HepG2 (cell line): ENCODE data around the gene HTR1D. TPM values are rescaled to one million over a fixed set of nuclear protein-coding genes. Genes with fewer than 3 reads are reported as not detected.

Experiments
- FOXK2 ChIP-seq: fragments of 450-650 bp; IDR thresholded peaks from 2 replicates; pipeline ENCODE4 v1.6.1; 2016
- HNF4G ChIP-seq, 2 experiments: sonication (generic) in 1 of 2; formaldehyde crosslinking in 1 of 2; IDR thresholded peaks; 2 replicates each; pipeline versions ENCODE4 v1.4.0 to v1.6.1; 2011 to 2020; ENCODE audit warnings: borderline replicate concordance in 2 of 2, low read depth in 2 of 2, mild to moderate bottlenecking in 2 of 2, low read length in 1 of 2, missing genetic modification reagents in 1 of 2, moderate library complexity in 1 of 2
- HNRNPUL1 ChIP-seq: fragments of 200-400 bp; formaldehyde crosslinking; IDR thresholded peaks from 2 replicates; pipeline ENCODE4 v1.6.1; 2017; ENCODE audit warnings: low read depth, mild to moderate bottlenecking, low read length, moderate library complexity
- MYC ChIP-seq: sonication (generic); formaldehyde crosslinking; IDR thresholded peaks from 2 replicates; pipeline ENCODE4 v1.9.0; 2021; ENCODE audit warnings: missing genetic modification reagents, borderline replicate concordance
- NFKBIZ ChIP-seq: IDR thresholded peaks from 2 replicates; pipeline ENCODE4 v1.6.1; 2018; ENCODE audit warnings: missing genetic modification reagents, missing compliant biosample characterization
- REL ChIP-seq: sonication (generic); formaldehyde crosslinking; conservative IDR thresholded peaks from 2 replicates; pipeline ENCODE4 v1.8.0; 2022; ENCODE audit warnings: mild to moderate bottlenecking, missing genetic modification reagents, moderate library complexity
- SIX4 ChIP-seq: sonication (generic); formaldehyde crosslinking; IDR thresholded peaks from 2 replicates; pipeline ENCODE4 v1.4.0; 2020; ENCODE audit warnings: missing genetic modification reagents
- SP2 ChIP-seq: sonication (generic); formaldehyde crosslinking; IDR thresholded peaks from 2 replicates; pipeline ENCODE4 v1.5.1; 2020; ENCODE audit warnings: mild to moderate bottlenecking, missing genetic modification reagents
- SRSF1 ChIP-seq: fragments of 200-400 bp; formaldehyde crosslinking; optimal IDR thresholded peaks from 2 replicates; pipeline ENCODE3; 2017; ENCODE audit warnings: mild to moderate bottlenecking, low read depth, low read length, moderate library complexity
- THAP11 ChIP-seq: IDR thresholded peaks from 2 replicates; pipeline ENCODE4 v1.6.1; 2016; ENCODE audit warnings: missing biosample characterization, missing genetic modification reagents
- ZEB1 ChIP-seq: IDR thresholded peaks from 2 replicates; pipeline ENCODE4 v1.6.1; 2012; ENCODE audit warnings: mild to moderate bottlenecking, low read depth, inconsistent platforms; ENCODE audit not compliant: insufficient replicate concordance
- ZNF326 ChIP-seq: sonication (generic); formaldehyde crosslinking; IDR thresholded peaks from 2 replicates; pipeline ENCODE4 v1.4.0; 2020; ENCODE audit warnings: missing genetic modification reagents, borderline replicate concordance
- ZNF335 ChIP-seq: sonication (generic); formaldehyde crosslinking; IDR thresholded peaks from 2 replicates; pipeline ENCODE4 v1.4.0; 2020; ENCODE audit warnings: missing genetic modification reagents
- ZNF446 ChIP-seq: sonication (generic); formaldehyde crosslinking; IDR thresholded peaks from 2 replicates; pipeline ENCODE4 v1.5.0; 2020; ENCODE audit warnings: mild to moderate bottlenecking, missing genetic modification reagents
- ZNF501 ChIP-seq: sonication (generic); formaldehyde crosslinking; IDR thresholded peaks from 2 replicates; pipeline ENCODE4 v1.5.1; 2020; ENCODE audit warnings: mild to moderate bottlenecking, moderate library complexity, missing genetic modification reagents
- ZNF614 ChIP-seq: IDR thresholded peaks from 2 replicates; pipeline ENCODE4 v1.6.1; 2018; ENCODE audit warnings: missing biosample characterization, missing genetic modification reagents, inconsistent platforms, borderline replicate concordance
- ZSCAN12 ChIP-seq: sonication (generic); formaldehyde crosslinking; IDR thresholded peaks from 2 replicates; pipeline ENCODE4 v1.9.0; 2021; ENCODE audit warnings: mild to moderate bottlenecking, missing genetic modification reagents
- polyA plus RNA-seq, 8 experiments: library from polyadenylated mRNA; depleted of rRNA in 3 of 8; stranded (reverse) in 7 of 8; unstranded in 1 of 8; fragments of >200 nt; fragmentation: Illumina TruSeq in 4 of 8; extraction: Trizol in 4 of 8; gene quantifications; 2 replicates each; pipeline versions ENCODE4 v1.2.1 to v1.2.3, GENCODE V29; 2011 to 2016; ENCODE audit warnings: low read depth in 4 of 8, missing spikeins in 1 of 8, mixed read lengths in 1 of 8; ENCODE audit not compliant: insufficient read depth in 1 of 8
- total RNA-seq, 5 experiments: library from RNA; depleted of rRNA; stranded (reverse); fragments of >200 nt; fragmentation: Illumina TruSeq; extraction: Trizol; gene quantifications; 2 replicates each; pipeline ENCODE4 v1.2.3, GENCODE V29; 2016; ENCODE audit warnings: low read depth in 1 of 5
- TF ChIP-seq, protein P1 (sequence below): sonication (generic); formaldehyde crosslinking; IDR thresholded peaks from 2 replicates; pipeline ENCODE4 v1.4.0; 2020; ENCODE audit warnings: mild to moderate bottlenecking, missing genetic modification reagents
- TF ChIP-seq, protein P2 (sequence below): sonication (generic); formaldehyde crosslinking; IDR thresholded peaks from 2 replicates; pipeline ENCODE4 v1.8.1; 2023; ENCODE audit warnings: mild to moderate bottlenecking, missing genetic modification reagents
- TF ChIP-seq, protein P3 (sequence below): sonication (generic); formaldehyde crosslinking; IDR thresholded peaks from 2 replicates; pipeline ENCODE4 v1.8.0; 2022; ENCODE audit warnings: missing genetic modification reagents, low read depth, mild to moderate bottlenecking, borderline replicate concordance
- TF ChIP-seq, protein P4 (sequence below): sonication (generic); formaldehyde crosslinking; IDR thresholded peaks from 2 replicates; pipeline ENCODE4 v1.5.1; 2020; ENCODE audit warnings: mild to moderate bottlenecking, missing genetic modification reagents
- TF ChIP-seq, protein P5 (sequence below): sonication (generic); formaldehyde crosslinking; IDR thresholded peaks from 2 replicates; pipeline ENCODE4 v1.5.0; 2020; ENCODE audit warnings: missing genetic modification reagents

The HTR1D gene
- total and polyA plus RNA-seq, 2 of the 13 experiments (the other 11 are each of a cell fraction or from before 2014, with no cell fraction given): 0.04 to 0.07 TPM

DNA sequence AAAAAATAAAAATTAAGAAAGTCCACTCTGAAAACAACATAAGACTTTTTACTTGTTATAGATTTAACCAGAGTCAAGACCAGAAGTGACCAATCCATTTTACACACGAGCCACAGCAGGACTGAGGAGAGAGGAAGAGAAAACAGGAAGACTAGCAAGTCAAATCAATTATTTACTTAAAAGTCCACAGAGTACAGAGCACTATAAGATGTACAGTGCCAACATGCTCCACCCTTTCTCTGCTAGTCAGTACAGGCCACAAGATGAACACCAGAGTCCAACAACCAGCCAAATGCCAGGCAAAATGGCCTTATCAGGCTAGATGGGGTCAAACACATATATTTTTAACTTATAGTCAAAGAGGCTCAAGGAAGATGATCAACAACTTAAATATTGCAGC is 68.2 kb downstream of the HTR1D start (continued):
- TF ChIP-seq, protein P1, sequence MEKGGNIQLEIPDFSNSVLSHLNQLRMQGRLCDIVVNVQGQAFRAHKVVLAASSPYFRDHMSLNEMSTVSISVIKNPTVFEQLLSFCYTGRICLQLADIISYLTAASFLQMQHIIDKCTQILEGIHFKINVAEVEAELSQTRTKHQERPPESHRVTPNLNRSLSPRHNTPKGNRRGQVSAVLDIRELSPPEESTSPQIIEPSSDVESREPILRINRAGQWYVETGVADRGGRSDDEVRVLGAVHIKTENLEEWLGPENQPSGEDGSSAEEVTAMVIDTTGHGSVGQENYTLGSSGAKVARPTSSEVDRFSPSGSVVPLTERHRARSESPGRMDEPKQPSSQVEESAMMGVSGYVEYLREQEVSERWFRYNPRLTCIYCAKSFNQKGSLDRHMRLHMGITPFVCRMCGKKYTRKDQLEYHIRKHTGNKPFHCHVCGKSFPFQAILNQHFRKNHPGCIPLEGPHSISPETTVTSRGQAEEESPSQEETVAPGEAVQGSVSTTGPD (CRISPR knock-in tag): no peak
- TF ChIP-seq, protein P2, sequence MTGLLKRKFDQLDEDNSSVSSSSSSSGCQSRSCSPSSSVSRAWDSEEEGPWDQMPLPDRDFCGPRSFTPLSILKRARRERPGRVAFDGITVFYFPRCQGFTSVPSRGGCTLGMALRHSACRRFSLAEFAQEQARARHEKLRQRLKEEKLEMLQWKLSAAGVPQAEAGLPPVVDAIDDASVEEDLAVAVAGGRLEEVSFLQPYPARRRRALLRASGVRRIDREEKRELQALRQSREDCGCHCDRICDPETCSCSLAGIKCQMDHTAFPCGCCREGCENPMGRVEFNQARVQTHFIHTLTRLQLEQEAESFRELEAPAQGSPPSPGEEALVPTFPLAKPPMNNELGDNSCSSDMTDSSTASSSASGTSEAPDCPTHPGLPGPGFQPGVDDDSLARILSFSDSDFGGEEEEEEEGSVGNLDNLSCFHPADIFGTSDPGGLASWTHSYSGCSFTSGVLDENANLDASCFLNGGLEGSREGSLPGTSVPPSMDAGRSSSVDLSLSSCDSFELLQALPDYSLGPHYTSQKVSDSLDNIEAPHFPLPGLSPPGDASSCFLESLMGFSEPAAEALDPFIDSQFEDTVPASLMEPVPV: no peak
- no peak for TF ChIP-seq SRSF1
- TF ChIP-seq ZNF501: no peak
- no peak for TF ChIP-seq MYC (CRISPR knock-in tag)
- TF ChIP-seq, protein P3, sequence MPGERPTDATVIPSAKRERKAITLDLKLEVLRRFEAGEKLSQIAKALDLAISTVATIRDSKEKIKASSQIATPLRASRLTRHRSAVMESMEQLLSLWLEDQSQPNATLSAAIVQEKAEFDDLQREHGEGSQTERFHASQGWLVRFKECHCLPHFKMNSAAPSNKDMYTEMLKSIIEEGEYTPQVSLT: no peak
- TF ChIP-seq, protein P4, sequence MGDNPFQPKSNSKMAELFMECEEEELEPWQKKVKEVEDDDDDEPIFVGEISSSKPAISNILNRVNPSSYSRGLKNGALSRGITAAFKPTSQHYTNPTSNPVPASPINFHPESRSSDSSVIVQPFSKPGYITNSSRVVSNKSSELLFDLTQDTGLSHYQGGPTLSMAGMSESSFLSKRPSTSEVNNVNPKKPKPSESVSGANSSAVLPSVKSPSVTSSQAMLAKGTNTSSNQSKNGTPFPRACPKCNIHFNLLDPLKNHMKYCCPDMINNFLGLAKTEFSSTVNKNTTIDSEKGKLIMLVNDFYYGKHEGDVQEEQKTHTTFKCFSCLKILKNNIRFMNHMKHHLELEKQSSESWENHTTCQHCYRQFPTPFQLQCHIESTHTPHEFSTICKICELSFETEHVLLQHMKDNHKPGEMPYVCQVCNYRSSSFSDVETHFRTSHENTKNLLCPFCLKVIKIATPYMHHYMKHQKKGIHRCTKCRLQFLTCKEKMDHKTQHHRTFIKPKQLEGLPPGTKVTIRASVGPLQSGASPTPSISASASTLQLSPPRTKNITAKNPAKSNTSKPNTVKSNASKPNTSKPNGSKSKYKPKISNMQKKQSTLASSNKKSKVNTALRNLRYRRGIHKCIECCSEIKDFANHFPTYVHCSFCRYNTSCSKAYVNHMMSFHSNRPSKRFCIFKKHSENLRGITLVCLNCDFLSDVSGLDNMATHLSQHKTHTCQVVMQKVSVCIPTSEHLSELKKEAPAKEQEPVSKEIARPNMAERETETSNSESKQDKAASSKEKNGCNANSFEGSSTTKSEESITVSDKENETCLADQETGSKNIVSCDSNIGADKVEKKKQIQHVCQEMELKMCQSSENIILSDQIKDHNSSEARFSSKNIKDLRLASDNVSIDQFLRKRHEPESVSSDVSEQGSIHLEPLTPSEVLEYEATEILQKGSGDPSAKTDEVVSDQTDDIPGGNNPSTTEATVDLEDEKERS (CRISPR knock-in tag): peak; percentile 40; the same call in 1 of the 2 replicates
- TF ChIP-seq SP2: no peak
- TF ChIP-seq ZNF335 (CRISPR knock-in tag): no peak
- TF ChIP-seq ZNF614: peak; percentile 49; the same call in 1 of the 2 replicates
- TF ChIP-seq HNRNPUL1: peak; percentile 68; the same call in 1 of the 2 replicates
- no peak for TF ChIP-seq ZEB1
- TF ChIP-seq REL (CRISPR knock-in tag): no peak
- no peak for TF ChIP-seq HNF4G (IDR thresholded peaks at IDR 0.05; ENCODE audit: borderline replicate concordance, low read depth, low read length)
- TF ChIP-seq HNF4G (CRISPR knock-in tag; IDR thresholded peaks at IDR 0.05; ENCODE audit: borderline replicate concordance, low read depth): no peak
- TF ChIP-seq THAP11 (CRISPR knock-in tag): no peak
- no peak for TF ChIP-seq NFKBIZ (CRISPR knock-in tag)
- no peak for TF ChIP-seq ZSCAN12 (CRISPR knock-in tag)
- no peak for TF ChIP-seq SIX4 (CRISPR knock-in tag)
- no peak for TF ChIP-seq ZNF326
- TF ChIP-seq ZNF446 (CRISPR knock-in tag): no peak
- TF ChIP-seq FOXK2: no peak
- TF ChIP-seq, protein P5, sequence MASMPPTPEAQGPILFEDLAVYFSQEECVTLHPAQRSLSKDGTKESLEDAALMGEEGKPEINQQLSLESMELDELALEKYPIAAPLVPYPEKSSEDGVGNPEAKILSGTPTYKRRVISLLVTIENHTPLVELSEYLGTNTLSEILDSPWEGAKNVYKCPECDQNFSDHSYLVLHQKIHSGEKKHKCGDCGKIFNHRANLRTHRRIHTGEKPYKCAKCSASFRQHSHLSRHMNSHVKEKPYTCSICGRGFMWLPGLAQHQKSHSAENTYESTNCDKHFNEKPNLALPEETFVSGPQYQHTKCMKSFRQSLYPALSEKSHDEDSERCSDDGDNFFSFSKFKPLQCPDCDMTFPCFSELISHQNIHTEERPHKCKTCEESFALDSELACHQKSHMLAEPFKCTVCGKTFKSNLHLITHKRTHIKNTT (CRISPR knock-in tag): no peak
